Loucy (cell line): Measurements from ENCODE around the gene SLC10A7.

Source experiments
- H2AFZ ChIP-seq: fragments of 200-600 bp; sonication (generic); 2 replicates; pipeline ENCODE4 v1.6.0; 2016; ENCODE audit warnings: antibody characterized with exemption, mild to moderate bottlenecking, low read length, moderate library complexity
- H3F3A ChIP-seq: fragments of 200-600 bp; 2 replicates; pipeline ENCODE4 v1.6.0; 2016; ENCODE audit warnings: antibody characterized with exemption, low read depth, mild to moderate bottlenecking
- H3K27me3 ChIP-seq: fragments of 200-600 bp; sonication (generic); 2 replicates; pipeline ENCODE4 v1.6.1; 2014; ENCODE audit warnings: low read length, mild to moderate bottlenecking; ENCODE audit not compliant: insufficient read depth, poor library complexity, severe bottlenecking
- H3K36me3 ChIP-seq: fragments of 200-600 bp; sonication (generic); 2 replicates; pipeline ENCODE4 v1.6.1; 2016; ENCODE audit warnings: low read length; ENCODE audit not compliant: insufficient read depth
- H3K4me1 ChIP-seq: fragments of 200-600 bp; sonication (generic); 2 replicates; pipeline ENCODE4 v1.5.1; 2014; ENCODE audit warnings: low read length, mild to moderate bottlenecking; ENCODE audit not compliant: insufficient read depth, poor library complexity, severe bottlenecking
- H3K4me2 ChIP-seq: fragments of 200-600 bp; sonication (generic); 2 replicates; pipeline ENCODE4 v1.6.0; 2014; ENCODE audit warnings: antibody characterized with exemption, low read length, low read depth, mild to moderate bottlenecking; ENCODE audit not compliant: poor library complexity, severe bottlenecking
- H3K4me3 ChIP-seq: fragments of 200-600 bp; sonication (generic); 2 replicates; pipeline ENCODE4 v1.5.1; 2014; ENCODE audit warnings: low read length, mild to moderate bottlenecking, mixed read lengths; ENCODE audit not compliant: poor library complexity, severe bottlenecking
- H3K79me2 ChIP-seq: fragments of 200-600 bp; sonication (generic); 2 replicates; pipeline ENCODE4 v1.6.1; 2014; ENCODE audit warnings: low read length; ENCODE audit not compliant: insufficient read depth
- H3K9ac ChIP-seq: fragments of 200-600 bp; sonication (generic); 2 replicates; pipeline ENCODE4 v1.6.0; 2014; ENCODE audit warnings: mild to moderate bottlenecking, low read depth, low read length, moderate library complexity; ENCODE audit not compliant: poor library complexity, severe bottlenecking
- H3K9me2 ChIP-seq: fragments of 200-600 bp; sonication (generic); replicated peaks from 2 replicates; pipeline ENCODE4 v1.6.1; 2016; ENCODE audit warnings: low read depth, low read length, mixed read lengths
- H3K9me3 ChIP-seq: fragments of 200-600 bp; sonication (generic); 2 replicates; pipeline ENCODE4 v1.6.1; 2014; ENCODE audit warnings: mild to moderate bottlenecking, antibody characterized with exemption, low read length, low read depth; ENCODE audit not compliant: insufficient read depth
- H4K20me1 ChIP-seq: fragments of 200-600 bp; sonication (generic); 2 replicates; pipeline ENCODE4 v1.6.0; 2014; ENCODE audit warnings: antibody characterized with exemption, low read length, mild to moderate bottlenecking; ENCODE audit not compliant: insufficient read depth, poor library complexity, severe bottlenecking
- CTCF ChIP-seq: fragments of 200-600 bp; sonication (generic); conservative IDR thresholded peaks from 2 replicates; pipeline ENCODE4 v1.5.1; 2014; ENCODE audit warnings: mild to moderate bottlenecking, antibody characterized with exemption, low read length
- EZH2phosphoT487 ChIP-seq: fragments of 200-600 bp; IDR thresholded peaks from 2 replicates; pipeline ENCODE4 v1.6.1; 2018; ENCODE audit warnings: antibody characterized with exemption, mild to moderate bottlenecking, moderate library complexity, borderline replicate concordance

The SLC10A7 gene

DNA sequence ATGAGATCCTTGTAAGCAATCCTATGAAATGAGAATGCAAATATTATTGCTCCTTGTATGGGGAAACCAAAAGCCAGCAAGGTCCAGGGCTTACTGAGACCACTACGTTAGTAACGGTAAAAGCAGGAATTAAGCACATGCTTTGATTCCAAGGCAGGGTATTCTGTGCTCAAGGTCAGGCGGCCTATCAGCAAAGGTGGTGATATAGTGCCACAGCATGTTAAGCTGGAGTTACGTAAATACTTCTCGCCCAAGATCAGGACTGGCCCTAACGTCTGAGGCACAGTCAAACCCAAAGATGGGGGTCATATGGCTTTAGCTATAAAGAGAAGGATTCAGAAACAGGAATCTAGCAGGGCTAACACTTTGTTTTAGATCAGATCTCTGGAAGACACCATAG lies 27.6 kb downstream of the SLC10A7 start:
- H3K27me3 ChIP-seq = no peaks in the 10 kb centered on the region
- no peak overlapping the region for H3K9ac ChIP-seq
- H3K79me2 ChIP-seq = no peaks in the 10 kb centered on the region
- TF ChIP-seq CTCF (no peak), EZH2phosphoT487 (no peak)
- H3K4me2 ChIP-seq = no peak overlapping the region
- H3K4me3 ChIP-seq = no peak overlapping the region
- no peaks in the 10 kb centered on the region for H3K36me3 ChIP-seq
- H3F3A ChIP-seq = no peaks in the 10 kb centered on the region
- peaks cover 5% of the 10 kb centered on the region for H3K4me1 ChIP-seq
- H3K9me3 ChIP-seq = no peaks in the 10 kb centered on the region
- no peaks in the 10 kb centered on the region for H4K20me1 ChIP-seq
- H3K9me2 ChIP-seq = no peaks in the 10 kb centered on the region
- H2AFZ ChIP-seq = no peak overlapping the region

- no peaks in the 10 kb centered on the region for H3K27me3 ChIP-seq
- no peaks in the 10 kb centered on the region for H3K9me3 ChIP-seq
- H3K4me2 ChIP-seq = no peak overlapping the region
- H3K79me2 ChIP-seq = no peaks in the 10 kb centered on the region
- H3K4me1 ChIP-seq = peaks cover 13% of the 10 kb centered on the region
- no peaks in the 10 kb centered on the region for H4K20me1 ChIP-seq
- no peak overlapping the region for H3K4me3 ChIP-seq
- H3F3A ChIP-seq = no peaks in the 10 kb centered on the region
- no peak overlapping the region for H2AFZ ChIP-seq
- H3K9ac ChIP-seq = no peak overlapping the region
- no peaks in the 10 kb centered on the region for H3K36me3 ChIP-seq
- no peaks in the 10 kb centered on the region for H3K9me2 ChIP-seq
- no peak for TF ChIP-seq CTCF
- TF ChIP-seq EZH2phosphoT487 = no peak
These were observed 31.6 kb downstream of the SLC10A7 start for GRCh38 chr4:146490106-146490505.

- TF ChIP-seq EZH2phosphoT487 (no peak), CTCF (no peak)
These were observed 33.1 kb downstream of the SLC10A7 start for GRCh38 chr4:146488495-146489174.

More at GRCh38 chr4:146488495-146489174, 33.1 kb downstream of the SLC10A7 start:
- Histone ChIP-seq H3K9me3 (no peaks in the 10 kb centered on the region; the same call in 1 of the 2 replicates), H3K9me2 (no peaks in the 10 kb centered on the region), H2AFZ (no peak overlapping the region), H3K79me2 (no peaks in the 10 kb centered on the region), H3F3A (no peaks in the 10 kb centered on the region), H3K36me3 (no peaks in the 10 kb centered on the region), H3K4me1 (peaks cover 11% of the 10 kb centered on the region), H3K4me3 (no peak overlapping the region), H3K27me3 (no peaks in the 10 kb centered on the region), H3K9ac (no peak overlapping the region), H3K4me2 (peak overlapping the region; percentile 6), H4K20me1 (no peaks in the 10 kb centered on the region)
